Mesothelial cell of epicardium (in vitro differentiated cells): ENCODE data around the gene CHRM4. TPM values are rescaled to one million over a fixed set of nuclear protein-coding genes. Genes with fewer than 3 reads are reported as not detected.

ENCODE experiments used
- DNase-seq, 2 experiments: peaks; one replicate each; pipeline ENCODE4 v3.0.0; 2021; ENCODE audit warnings: low spot score in 2 of 2; ENCODE audit not compliant: unreplicated experiment in 2 of 2
- H3K27ac Mint-ChIP-seq: 2 replicates; pipeline ENCODE4 v1.8.0; 2021; ENCODE audit warnings: mixed read lengths
- H3K27me3 Mint-ChIP-seq: 2 replicates; pipeline ENCODE4 v1.8.0; 2021; ENCODE audit warnings: low read depth, mixed read lengths
- H3K36me3 Mint-ChIP-seq: 2 replicates; pipeline ENCODE4 v1.8.0; 2021; ENCODE audit warnings: mixed read lengths
- H3K4me1 Mint-ChIP-seq: 2 replicates; pipeline ENCODE4 v1.8.0; 2021; ENCODE audit warnings: mixed read lengths
- H3K4me3 Mint-ChIP-seq: 2 replicates; pipeline ENCODE4 v1.8.0; 2021; ENCODE audit warnings: mild to moderate bottlenecking, moderate library complexity, mixed read lengths
- H3K9me3 Mint-ChIP-seq: 2 replicates; pipeline ENCODE4 v1.8.0; 2021; ENCODE audit warnings: mixed read lengths
- CTCF ChIP-seq: fragments of 200-600 bp; sonication (generic); IDR thresholded peaks from one replicate; pipeline ENCODE4 v1.5.0; 2021; ENCODE audit warnings: antibody characterized with exemption; ENCODE audit not compliant: unreplicated experiment
- total RNA-seq: library from RNA; stranded (reverse); gene quantifications from 3 replicates; pipeline ENCODE4 v1.2.1, GENCODE V29; 2021

The CHRM4 gene
- total RNA-seq, 1 donor from 2014 or later = 0.42 TPM

- Mint-ChIP-seq H3K27ac (no peak overlapping the region), H3K36me3 (no peaks in the 10 kb centered on the region), H3K9me3 (no peaks in the 10 kb centered on the region), H3K4me3 (peak overlapping the region; percentile 4), H3K27me3 (peaks cover 45% of the 10 kb centered on the region), H3K4me1 (peaks cover 32% of the 10 kb centered on the region)
- DNase-seq = no peak
- TF ChIP-seq CTCF = no peak
These were observed 6.2 kb downstream of the CHRM4 start for GRCh38 chr11:46385169-46386004.

DNA sequence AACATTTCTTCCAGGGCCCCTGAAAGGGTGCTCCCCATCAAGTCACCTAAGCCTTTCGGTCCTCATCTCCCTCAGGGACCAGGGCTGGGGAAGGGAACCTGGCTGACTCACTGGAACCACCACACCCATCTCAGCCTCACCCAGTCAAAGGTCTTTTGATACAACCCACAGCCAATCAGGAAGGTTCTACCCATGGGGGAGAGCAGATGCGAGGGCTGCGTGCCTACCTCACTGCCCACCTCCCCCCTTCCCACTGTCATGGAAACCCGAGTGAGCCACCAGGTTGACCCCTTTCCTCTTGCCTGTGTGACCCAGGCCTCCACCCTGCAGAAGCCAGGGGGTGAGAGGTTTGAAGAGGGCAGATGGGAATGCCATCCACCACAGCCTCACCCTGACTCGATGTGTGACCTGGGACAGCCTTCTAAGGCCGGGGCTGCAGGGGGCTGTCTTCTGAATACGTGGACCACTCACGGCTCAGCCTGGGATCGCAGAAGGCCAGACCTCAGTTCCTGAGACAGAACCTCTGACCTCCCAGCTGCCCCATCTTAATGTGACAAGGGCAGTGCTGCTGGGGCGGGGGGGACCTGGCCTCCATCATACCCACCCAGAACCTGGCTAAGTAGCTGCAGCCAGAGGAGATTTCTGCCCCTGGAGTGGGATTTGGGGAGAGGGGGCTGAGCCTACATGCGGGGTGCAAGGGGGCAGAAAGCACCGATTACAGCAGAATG is 7.4 kb downstream of the CHRM4 start:
- DNase-seq = no peak
- Mint-ChIP-seq H3K27ac (no peak overlapping the region), H3K36me3 (no peaks in the 10 kb centered on the region), H3K4me3 (peak overlapping the region; percentile 92), H3K27me3 (peaks cover 33% of the 10 kb centered on the region), H3K9me3 (no peaks in the 10 kb centered on the region), H3K4me1 (peaks cover 29% of the 10 kb centered on the region)
- TF ChIP-seq CTCF = no peak

DNA sequence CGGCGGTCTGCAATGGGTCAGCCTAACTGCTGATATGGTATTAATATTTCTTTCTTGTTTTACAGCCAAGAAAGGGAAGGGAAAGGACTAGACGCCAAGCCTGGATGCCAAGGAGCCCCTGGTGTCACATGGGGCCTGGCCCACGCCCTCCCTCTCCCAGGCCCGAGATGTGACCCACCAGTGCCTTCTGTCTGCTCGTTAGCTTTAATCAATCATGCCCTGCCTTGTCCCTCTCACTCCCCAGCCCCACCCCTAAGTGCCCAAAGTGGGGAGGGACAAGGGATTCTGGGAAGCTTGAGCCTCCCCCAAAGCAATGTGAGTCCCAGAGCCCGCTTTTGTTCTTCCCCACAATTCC is 8.2 kb downstream of the CHRM4 start:
- no peaks in the 10 kb centered on the region for H3K36me3 Mint-ChIP-seq
- H3K9me3 Mint-ChIP-seq = no peaks in the 10 kb centered on the region
- peaks cover 25% of the 10 kb centered on the region for H3K27me3 Mint-ChIP-seq
- DNase-seq = no peak
- TF ChIP-seq CTCF = no peak
- H3K27ac Mint-ChIP-seq = peak overlapping the region; percentile 67
- peaks cover 24% of the 10 kb centered on the region for H3K4me1 Mint-ChIP-seq
- H3K4me3 Mint-ChIP-seq = peak overlapping the region; percentile 92

DNA sequence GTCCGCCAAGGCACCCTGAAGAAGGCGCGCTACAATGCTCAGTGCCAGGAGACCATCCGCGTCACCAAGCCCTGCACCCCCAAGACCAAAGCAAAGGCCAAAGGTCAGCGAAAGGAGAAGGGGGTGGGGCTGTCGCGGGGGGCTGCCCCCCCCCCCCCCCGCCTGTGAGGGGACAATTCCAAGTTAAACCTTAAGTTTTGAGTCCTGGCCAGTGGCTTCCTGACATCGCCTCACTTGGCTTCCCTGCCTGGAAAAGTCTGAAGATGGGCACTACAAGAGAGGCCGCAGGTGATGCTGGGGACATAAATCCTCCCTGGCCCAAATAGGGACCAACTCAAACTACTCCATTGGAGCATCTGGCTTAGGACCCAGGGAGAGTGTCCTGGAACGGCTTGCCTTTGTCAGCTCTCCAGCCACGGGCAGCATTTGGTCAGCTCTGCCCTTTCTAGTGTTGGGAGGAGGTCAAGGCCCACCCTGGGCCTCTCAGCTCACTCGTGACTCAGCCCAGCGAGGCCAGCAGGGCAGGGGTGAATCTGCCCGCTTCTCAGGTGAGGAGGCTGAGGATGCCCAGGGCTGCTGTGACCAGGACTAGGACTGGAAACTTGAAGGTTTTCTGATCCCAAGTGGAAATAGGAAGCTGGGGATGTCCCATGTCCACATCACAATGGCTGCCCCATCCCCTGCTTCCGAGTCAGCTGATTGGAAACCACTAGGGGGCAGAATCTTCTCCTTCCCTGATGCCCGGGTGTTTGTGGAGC is 8.8 kb downstream of the CHRM4 start:
- peaks cover 20% of the 10 kb centered on the region for H3K27me3 Mint-ChIP-seq
- TF ChIP-seq CTCF = peak; percentile 60
- no peaks in the 10 kb centered on the region for H3K9me3 Mint-ChIP-seq
- peak overlapping the region; percentile 67 for H3K27ac Mint-ChIP-seq
- H3K4me1 Mint-ChIP-seq = peaks cover 19% of the 10 kb centered on the region
- peaks cover 2% of the 10 kb centered on the region for H3K36me3 Mint-ChIP-seq
- DNase-seq = peak in 1 of 2 experiments; percentile 57
- peak overlapping the region; percentile 92 for H3K4me3 Mint-ChIP-seq

DNA sequence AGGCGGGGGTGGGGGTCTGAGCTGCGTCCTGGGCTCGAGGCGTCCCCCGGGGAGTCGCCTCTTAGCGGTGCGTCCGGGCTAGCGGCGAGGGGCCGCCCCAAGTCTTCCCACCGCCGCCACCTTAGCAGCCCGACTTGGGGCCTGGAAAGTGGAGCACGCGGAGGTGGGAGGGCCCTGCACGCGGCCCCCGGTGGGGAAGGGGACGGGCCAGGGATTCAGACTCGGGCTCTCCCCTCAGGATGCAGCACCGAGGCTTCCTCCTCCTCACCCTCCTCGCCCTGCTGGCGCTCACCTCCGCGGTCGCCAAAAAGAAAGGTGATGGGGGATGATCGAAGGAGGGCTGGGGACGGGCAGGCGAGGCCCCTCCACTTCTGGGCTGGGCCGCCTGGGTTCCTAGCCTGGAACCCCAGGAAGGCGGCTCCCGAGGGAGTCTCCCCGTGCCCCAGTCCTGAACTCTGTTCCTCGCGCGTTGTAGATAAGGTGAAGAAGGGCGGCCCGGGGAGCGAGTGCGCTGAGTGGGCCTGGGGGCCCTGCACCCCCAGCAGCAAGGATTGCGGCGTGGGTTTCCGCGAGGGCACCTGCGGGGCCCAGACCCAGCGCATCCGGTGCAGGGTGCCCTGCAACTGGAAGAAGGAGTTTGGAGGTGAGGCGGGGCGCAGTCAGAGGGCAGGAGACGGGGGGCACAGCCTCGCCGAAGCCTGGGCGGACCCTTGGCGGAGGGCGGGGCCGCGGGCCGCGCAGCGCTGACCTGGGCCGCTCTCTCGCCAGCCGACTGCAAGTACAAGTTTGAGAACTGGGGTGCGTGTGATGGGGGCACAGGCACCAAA is 9.5 kb downstream of the CHRM4 start:
- H3K4me1 Mint-ChIP-seq = peaks cover 19% of the 10 kb centered on the region
- peak in 1 of 2 experiments; percentile 70 for DNase-seq
- peak overlapping the region; percentile 92 for H3K4me3 Mint-ChIP-seq
- peaks cover 9% of the 10 kb centered on the region for H3K36me3 Mint-ChIP-seq
- no peaks in the 10 kb centered on the region for H3K9me3 Mint-ChIP-seq
- peak overlapping the region; percentile 93 for H3K27ac Mint-ChIP-seq
- TF ChIP-seq CTCF = no peak
- H3K27me3 Mint-ChIP-seq = peaks cover 14% of the 10 kb centered on the region
